HTERT RPE-1 (cell line): ENCODE results near the gene PCBP3.
"Not testable (repeated sequence)": the region's sequence is repeated elsewhere in the genome, so short reads cannot be mapped to it uniquely, and the experiment has no call there.

Experiments
- in situ Hi-C: fragments of 300-500 bp; cut with MboI; formaldehyde crosslinking; loops from 4 replicates; pipeline ENCODE4 v1.14.3; 2020; ENCODE audit warnings: low sequenced_read_pairs

The PCBP3 gene

DNA sequence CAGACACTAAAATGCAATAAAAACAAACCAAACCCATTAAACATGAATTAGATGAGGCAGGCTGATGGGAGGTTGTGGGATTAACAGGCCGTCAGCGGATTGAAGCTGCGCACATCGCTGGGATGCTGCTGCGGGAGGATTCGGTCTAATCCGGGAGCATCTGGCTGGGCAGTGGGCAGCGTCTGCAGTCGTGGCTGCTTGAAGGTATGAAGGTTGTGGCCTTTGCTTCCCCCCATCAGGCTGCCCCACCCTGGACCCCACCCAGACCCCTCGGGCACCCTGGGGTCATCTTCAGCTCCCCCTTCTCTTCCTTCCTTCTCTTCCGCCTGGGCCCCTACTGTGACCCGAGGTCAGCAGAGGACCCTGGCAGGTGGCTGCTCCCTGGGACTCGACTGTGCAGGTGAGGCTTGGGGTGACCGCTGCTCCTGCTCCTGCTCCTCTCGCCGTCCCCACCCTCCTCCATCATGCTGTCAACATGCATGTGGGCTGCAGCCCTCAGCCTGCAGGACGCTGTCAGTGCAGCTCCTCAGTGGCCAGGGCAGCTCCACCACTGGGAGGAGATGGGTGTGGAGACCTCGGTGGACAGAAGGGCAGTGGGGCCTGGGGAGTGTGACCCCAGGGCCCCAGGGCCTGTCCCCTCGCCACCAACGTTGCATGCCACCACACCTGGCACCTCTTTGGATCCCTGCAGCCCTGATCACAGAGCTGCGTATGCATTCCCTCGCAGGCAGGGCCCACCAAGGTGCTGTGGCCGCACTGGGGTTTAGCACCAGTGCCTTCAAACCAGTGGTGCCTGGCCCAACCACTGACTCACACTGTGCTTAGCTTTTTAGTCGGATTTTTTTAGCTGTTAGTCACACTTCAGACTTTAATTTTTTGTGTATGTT is 225.8 kb downstream of the PCBP3 start:
- in situ Hi-C loops, result no loop called here

DNA sequence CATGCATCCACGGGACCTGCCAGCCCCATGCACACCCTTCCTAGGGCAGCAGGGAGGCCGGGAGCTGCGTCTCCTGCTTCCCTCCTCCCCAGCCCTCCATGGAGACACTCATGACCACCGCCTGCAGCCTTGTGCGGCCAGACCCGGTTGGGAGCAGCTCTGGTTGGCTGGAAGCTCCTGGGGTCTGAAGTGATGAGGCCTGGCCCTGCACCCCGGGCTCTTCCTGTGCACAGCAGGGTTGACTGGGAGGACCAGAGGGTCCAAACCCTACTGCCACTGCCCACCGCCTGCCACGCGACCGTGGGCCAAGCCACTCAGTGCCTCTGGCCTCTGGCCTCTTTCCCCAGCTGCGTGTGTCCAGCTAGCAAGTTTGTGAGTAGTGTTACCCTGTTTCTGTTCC is 226.9 kb downstream of the PCBP3 start:
- in situ Hi-C loops, result no loop called here

DNA sequence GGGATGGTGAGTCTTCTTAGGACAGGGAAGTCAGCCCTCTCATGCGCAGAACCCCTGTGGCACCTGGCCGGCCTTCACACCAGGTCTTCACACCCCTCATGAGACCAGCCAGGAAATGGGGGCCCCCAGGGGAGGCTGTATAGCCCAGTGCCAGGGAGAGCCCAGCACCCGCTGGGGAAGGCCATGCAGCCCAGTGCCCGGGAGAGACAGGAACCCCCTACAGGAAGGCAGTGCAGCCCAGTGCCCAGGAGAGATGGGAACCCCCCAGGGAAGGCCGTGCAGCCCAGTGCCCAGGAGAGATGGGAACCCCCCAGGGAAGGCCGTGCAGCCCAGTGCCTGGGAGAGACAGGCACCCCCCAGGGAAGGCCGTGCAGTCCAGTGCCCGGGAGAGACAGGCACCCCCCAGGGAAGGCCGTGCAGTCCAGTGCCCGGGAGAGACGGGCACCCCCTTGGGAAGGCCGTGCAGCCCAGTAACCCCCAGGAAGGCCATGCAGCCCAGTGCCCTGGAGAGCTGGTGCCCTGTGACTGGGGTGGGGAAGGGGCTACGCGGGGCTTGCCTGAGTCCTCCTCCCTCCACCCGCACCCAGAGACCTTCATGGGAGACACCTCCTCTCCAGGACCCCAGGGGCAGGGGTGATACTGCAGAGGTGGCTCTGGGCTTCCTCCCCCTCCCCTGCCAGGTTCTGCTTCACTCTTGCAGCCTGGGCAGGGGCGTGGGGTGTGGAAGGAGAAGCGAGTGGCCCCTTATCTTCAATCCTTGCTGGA is 227.5 kb downstream of the PCBP3 start:
- in situ Hi-C loops, result no loop called here

DNA sequence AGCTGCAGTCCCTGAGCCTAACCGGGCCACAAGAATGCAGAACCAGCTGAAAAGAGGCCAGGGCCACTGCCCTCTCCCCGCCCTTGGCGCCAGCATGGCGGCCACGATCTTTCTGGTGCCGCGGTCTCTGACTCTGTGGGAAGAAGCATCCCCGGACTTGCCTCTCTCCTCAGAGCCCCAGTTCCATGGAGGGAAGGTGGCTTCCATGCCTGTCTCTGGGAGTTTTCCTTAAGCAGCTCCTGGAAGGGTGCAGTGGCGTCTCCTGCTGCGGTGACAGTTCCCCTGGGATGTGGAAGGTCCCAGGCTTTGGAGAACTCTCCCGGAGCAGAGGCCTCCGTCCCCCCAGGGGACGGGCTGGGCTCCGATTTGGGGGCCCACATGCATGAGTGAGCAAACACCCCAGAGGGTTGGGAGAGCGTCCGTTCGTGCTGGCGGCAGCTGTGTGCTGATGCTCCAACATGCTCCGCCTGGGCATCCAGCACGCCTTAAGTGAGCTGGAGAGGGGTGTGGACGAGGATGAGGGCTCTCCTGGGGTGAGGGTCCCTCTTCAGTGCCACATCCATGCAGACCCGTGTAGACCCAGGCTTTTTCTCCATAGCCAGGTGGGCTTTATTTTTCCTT is 228.2 kb downstream of the PCBP3 start:
- in situ Hi-C loops, result no loop called here

DNA sequence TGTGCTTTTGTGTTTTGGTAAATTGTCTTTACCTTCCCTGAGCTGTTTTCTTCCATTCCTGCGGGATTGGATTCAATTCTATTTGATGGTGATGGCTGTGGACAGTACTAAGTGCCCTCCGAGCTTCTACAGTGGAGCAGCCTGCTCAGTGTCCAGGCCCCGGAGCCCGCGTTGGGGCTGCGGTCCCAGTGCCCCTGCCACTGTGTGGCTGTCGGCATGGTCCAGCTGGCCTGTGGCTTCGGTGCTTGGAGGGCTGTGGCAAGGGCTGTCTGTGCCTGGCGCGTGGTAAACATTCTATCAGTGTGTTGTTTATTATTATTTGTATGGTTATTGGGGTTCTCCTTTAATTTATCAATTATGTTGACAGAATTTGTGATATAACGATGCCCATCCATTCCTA is 228.9 kb downstream of the PCBP3 start:
- in situ Hi-C loops, result no loop called here

DNA sequence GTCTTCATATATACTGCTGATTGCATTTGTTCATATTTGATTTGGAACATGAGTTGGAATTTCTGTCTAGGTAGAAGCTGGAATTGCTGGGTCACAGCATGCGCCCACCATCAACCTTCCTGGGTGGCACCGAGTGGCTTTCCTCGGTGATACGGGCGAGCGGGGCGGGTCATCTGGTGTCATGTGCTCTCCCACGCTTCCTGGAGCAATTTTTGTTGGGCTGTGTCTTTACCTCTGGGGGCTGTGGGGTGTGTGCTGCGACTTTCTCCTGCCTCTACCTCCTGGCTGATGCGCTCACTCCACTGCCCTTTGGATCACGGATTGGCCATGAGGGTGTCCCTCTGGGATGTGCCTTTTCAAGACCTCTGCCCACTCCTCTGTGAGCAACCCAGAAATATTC is 229.4 kb downstream of the PCBP3 start:
- in situ Hi-C loops, result no loop called here

DNA sequence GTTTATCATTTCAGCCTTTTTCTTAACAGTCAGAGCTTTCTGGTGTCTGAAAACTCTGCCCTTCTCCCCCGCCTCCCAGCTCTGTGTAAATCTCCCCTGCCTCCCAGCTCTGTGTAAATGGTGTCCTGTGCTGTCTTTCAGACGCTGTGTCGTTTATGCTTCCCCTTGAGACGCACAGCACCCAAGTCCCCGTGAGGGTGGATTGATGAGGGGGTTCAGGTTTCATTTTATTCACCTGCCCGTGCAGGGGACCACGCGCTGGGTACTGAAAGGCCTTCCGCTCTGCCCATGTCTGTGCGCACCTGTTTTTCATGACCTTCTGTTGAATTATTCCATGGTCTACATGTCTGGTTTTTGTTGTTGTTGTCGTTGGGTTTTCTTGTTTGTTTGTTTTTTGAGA is 229.9 kb downstream of the PCBP3 start:
- in situ Hi-C loops, result no loop called here

DNA sequence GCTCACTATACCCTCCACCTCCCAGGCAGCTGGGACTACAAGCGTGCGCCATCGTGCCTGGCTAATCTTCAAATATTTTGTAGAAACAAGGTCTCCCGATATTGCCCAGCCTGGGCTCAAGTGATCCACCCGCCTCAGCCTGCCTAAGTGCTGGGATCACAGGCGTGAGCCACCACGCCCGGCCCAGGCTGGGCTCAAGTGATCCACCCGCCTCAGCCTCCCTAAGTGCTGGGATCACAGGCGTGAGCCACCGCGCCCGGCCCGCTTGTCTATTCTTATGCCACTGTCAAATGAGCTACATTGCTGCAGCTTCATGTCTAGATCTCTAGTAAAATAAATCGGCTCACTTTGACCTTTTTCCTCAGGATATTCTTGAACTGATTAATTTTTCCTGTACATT is 230.3 kb downstream of the PCBP3 start:
- in situ Hi-C loops, result no loop called here

DNA sequence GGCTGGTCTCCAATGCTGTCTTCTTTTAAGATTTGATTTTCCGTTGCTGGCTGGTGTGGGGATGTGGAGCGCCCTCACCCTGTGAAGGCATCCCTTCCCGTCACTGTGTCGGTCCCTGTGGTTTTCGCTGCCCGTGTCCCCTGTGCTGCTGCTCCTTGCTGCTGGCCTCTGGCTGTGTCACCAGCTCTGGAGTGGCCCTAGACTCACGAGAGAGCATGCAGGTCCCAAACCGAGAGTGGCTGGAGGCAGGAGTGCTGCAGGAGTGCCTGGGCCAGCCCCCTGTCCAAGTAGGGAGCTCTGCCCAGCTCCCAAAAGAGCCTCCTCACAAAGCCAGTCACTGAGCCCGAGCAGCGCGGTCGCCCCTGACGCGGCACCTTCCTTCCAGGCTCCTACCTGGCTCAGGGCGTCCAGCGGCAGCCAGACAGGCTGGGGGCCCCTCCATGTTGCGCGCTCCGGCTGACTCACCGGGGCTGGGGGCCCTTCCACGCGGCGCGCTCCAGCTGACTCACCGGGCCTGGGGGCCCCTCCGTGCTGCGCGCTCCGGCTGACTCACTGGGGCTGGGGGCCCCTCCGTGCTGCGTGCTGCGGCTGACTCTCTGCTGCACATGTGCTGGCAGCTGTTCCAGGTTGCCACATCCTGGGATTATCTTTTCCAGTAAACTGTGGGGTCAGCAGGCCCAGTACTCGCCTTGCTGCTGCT is 231.3 kb downstream of the PCBP3 start:
- in situ Hi-C loops, result no loop called here

DNA sequence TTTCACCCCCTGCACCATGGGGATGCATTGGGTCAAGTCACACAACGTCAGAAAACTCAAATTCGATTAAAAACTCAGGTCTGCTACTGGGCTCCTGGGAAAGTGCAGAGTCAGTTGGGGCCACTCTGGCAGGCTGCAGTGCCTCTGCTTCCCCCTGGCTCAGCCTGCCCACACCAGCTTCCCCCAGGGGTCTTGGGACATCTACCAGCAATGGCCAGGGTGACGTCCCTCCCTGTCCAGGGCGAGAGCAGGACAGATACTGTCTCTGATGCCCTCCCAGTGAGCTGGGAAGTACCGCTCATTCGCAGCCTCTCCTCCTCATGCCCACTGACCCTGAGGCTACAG is 231.9 kb downstream of the PCBP3 start:
- in situ Hi-C loops, result no loop called here

DNA sequence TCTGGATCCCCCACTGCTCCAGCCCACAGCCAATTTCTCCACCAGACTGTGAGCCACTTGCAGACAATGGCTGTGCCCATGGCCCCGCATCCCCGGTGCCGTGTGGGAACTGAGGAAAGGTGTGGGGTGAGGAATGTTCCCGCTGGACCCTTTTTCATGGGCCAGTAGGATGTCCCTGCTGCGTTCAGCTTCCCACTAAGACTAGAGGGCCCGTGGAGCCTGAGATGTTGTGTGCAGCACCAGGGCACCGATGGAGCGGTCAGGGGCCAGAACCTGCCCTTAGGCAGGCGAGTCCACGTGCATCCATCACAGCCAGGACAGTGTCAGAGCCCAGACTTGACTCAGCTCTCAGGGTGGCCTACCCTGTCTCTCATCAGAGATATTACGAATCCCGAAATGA is 232.4 kb downstream of the PCBP3 start:
- in situ Hi-C loops, result no loop called here

DNA sequence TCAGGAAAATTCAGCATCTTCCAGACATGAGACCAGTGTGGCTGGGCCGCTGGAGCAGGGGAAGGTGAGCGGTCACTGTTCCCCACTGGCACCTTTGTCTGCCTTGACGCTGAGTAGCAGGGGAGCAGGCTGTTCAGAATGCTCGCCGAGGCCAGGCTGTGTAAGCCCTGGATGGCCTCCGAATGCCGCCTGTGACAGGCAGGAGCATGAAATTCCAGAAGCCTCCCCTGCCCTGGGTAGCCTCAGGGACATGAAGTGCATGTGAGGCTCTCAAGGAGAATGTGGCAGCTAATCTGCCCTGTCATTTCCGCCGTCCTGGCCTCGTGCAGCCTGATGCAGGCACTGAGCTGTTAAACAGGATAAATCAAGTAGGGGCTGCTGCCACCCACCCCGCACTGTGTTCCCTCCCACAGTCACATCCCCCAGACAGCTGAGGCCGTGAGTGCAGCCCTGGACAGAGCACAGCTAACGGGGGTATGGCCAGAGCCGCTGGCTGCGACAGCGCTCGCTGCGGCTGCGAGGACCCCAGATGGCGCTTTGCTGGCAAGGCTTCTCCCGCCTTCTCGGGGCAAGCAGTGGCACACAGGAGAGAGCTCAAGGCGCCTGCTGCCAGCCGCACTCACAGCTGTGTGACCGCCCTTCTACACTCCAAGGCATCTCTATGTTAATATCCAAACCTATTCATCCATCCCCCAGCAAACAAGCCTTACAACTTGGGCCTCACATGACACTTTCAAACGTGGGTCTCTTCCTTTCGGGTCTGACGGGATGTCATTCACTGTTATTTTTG is 233.1 kb downstream of the PCBP3 start:
- in situ Hi-C loops, result no loop called here

DNA sequence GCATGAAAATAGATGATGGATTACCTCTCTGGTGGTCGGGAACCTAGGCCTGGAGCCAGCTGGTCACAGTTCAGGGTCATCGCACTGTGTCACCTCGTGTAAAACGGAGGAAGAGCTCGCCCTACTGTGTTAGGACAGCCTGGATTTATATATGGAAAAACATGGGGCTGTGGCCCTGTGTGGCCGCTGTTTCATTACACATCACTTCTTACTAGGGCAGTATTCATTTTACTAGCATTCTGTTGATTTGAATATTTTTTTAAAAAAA is 233.6 kb downstream of the PCBP3 start:
- in situ Hi-C loops, result no loop called here

DNA sequence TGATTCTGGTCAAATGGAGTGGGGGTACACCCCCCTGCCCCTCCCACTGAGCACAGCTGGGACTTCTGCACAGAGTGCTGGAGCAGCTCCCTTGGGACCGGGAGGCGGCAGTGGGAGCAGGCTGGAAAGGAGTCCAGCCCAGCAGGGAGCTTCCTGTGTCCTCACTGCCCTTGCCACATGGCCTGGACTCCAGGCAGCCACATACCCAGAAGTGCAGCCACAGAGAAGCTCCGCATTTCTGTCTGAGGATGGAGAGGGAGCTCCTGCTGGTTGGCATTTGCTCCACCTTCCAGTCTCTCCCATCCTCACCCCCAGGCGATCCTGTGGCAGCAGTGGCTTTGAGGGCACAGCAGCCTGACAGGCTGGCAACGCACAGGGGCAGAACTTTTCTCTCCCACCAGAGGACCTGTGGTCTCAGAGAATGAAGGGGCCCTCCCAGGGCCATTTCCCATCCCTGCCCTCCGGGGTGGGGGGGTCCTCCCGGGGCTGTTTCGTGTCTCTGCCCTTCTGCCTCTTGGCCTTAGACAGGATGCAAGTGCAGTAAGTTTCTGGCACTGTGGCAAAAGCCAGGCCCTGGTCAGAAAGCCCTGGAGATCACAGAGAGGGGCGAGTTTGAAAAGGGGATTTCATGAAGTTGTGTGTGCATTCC is 234.4 kb downstream of the PCBP3 start:
- in situ Hi-C loops, result no loop called here

DNA sequence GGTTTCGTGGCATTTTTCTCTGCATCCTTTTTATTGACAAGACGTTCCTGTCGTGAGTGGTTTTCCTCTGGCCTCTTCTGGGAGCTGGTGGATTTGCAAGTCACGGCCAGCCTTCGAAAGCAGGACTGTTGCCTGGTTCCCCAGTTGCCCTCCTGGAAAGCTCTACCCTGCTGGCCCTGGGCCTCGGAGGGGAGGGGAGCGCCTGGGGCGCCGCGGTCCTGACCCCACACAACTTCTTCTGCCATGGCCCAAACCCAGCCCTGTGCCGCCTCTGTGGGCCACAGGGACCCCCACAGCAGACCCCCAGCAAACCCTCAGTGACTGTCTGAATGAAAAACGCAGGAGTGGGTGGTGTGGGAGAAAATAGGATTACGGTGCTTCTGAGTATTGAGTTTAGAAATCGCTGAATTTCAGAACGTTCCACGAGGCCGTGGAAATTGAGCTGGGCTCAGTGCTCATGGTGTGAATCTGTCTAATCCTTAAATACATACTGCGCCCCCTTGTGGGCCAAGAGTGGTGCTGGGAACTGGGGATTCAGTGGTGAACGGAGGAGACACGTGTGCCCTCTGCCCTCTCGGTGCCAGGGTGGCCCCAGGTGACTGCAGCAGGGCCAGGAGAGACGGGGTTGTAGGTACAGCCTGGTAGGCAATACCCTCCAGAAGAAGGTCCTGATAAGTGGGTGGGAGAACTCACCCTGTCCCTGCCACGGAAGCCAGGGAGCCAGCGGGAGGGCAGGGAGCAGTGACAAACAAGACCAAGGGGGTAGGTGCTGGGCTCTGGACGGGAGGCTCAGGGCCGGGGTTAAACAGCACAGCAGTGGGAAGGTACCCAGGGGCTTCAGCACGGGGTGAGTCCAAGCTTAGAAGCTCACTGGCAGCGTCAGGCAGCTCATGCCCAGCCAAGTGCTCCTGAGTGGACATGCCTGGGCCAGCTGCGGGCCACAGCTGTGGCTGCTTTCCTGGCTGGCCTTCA is 236.9 kb downstream of the PCBP3 start:
- in situ Hi-C loops, result no loop called here

DNA sequence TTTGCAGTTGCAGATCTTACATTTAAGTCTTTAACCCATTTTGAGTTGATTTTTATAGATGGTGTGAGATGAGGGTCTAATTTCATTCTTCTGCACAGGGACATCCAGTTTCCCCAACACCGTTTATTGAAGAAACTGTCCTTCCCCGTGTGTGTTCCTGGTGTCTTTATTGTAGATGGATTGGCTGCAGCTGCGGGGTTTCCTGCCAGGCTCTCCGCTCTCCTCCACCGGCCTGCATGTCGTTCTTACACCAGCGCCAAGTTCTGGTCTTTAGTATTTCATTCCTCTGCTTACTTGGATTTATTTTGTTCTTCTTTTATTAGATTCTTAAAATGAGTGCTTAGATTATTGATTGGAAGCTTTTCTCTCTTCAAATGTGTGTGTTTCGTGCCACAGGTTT is 239.1 kb downstream of the PCBP3 start:
- in situ Hi-C loops, result no loop called here

DNA sequence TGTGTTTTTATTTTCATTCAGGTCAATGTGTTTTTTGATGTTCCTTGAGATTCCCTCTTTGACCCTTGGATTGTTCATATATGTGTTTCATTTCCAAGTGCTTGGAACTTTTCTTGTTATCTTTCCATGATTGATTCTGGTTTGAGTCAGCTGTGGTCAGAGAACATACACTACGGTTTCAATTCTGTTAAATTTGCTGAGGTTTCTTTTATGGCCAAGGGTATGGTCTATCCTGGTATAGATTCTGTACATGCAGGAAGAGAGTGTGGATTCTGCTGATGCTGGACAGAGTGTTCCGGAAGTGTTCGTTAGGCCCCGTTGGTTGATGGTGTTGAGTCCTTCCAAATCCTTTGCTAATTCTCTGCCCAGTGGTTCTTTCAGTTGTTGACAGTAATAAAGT is 239.6 kb downstream of the PCBP3 start:
- in situ Hi-C loops, result no loop called here

DNA sequence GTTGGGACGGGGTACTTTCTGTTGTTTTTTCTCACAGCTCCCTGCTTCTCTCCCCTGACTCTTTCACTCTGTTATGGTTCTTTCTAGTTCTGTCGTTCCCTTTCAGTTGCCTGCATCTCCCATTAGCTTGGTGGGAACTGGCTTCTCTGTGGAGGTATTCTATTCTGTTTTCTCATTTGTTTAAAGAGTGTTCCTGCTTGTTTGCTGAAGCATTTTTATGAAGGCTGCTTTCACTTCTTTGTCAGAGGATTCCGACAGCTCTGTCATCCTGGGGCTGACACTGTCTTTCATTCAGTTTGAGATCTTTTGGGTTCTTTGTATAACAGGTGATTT is 242.0 kb downstream of the PCBP3 start:
- in situ Hi-C loops, result no loop called here

DNA sequence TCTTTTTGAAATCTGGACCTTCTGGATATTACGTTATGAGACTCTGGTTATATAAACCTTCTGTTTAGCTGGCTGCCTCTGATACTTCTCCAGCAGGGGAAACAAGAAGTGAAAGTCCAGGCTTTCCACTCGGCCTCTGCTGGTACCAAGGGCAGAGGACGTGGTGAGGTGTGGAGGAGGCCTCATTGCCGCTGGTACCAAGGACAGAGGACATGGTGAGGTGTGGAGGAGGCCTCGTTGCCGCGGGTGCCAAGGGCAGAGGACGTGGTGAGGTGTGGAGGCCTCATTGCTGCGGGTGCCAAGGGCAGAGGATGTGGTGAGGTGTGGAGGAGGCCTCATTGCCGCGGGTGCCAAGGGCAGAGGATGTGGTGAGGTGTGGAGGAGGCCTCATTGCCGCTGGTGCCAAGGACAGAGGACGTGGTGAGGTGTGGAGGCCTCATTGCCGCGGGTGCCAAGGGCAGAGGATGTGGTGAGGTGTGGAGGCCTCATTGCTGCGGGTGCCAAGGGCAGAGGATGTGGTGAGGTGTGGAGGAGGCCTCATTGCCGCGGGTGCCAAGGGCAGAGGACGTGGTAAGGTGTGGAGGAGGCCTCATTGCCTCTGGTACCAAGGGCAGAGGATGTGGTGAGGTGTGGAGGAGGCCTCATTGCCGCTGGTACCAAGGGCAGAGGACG is 242.5 kb downstream of the PCBP3 start:
- in situ Hi-C loops, result not testable (repeated sequence)
